Endothelial cell of umbilical vein (primary cell): Measurements from ENCODE around the gene SPRN.

Experiments used
- EZH2 ChIP-seq: IDR thresholded peaks from 2 replicates; pipeline ENCODE4 v1.6.1; 2012; ENCODE audit warnings: borderline replicate concordance, low read depth, mild to moderate bottlenecking, moderate library complexity, low read length, inconsistent platforms; ENCODE audit not compliant: severe bottlenecking
- FOS ChIP-seq: IDR thresholded peaks from 2 replicates; pipeline ENCODE4 v1.6.1; 2011; ENCODE audit warnings: mild to moderate bottlenecking, low read length, moderate library complexity, borderline replicate concordance; ENCODE audit not compliant: insufficient read depth
- GATA2 ChIP-seq: IDR thresholded peaks from 2 replicates; pipeline ENCODE4 v1.7.0; 2011; ENCODE audit warnings: low read depth, mild to moderate bottlenecking, moderate library complexity, mixed read lengths, low read length; ENCODE audit not compliant: insufficient read length, insufficient read depth
- MAX ChIP-seq: IDR thresholded peaks from 2 replicates; pipeline ENCODE4 v1.6.1; 2011; ENCODE audit not compliant: insufficient read depth, insufficient read length
- TF ChIP-seq, protein P1 (sequence below), 2 donors: IDR thresholded peaks; 1 replicate in 1 of 2; 2 replicates in 1 of 2; pipeline ENCODE4 v1.5.1; 2011; ENCODE audit warnings: low read length in 2 of 2, mild to moderate bottlenecking in 2 of 2, moderate library complexity in 2 of 2, control low read depth in 1 of 2, inconsistent platforms in 1 of 2, low read depth in 1 of 2; ENCODE audit not compliant: insufficient read depth in 1 of 2; ENCODE audit errors: extremely low read depth in 1 of 2

- TF ChIP-seq, protein P1, sequence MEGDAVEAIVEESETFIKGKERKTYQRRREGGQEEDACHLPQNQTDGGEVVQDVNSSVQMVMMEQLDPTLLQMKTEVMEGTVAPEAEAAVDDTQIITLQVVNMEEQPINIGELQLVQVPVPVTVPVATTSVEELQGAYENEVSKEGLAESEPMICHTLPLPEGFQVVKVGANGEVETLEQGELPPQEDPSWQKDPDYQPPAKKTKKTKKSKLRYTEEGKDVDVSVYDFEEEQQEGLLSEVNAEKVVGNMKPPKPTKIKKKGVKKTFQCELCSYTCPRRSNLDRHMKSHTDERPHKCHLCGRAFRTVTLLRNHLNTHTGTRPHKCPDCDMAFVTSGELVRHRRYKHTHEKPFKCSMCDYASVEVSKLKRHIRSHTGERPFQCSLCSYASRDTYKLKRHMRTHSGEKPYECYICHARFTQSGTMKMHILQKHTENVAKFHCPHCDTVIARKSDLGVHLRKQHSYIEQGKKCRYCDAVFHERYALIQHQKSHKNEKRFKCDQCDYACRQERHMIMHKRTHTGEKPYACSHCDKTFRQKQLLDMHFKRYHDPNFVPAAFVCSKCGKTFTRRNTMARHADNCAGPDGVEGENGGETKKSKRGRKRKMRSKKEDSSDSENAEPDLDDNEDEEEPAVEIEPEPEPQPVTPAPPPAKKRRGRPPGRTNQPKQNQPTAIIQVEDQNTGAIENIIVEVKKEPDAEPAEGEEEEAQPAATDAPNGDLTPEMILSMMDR (IDR thresholded peaks at IDR 0.05; ENCODE audit: extremely low read depth in 1 of 2, insufficient read depth in 1 of 2, low read depth in 1 of 2, low read length in 2 of 2): no peak
- TF ChIP-seq EZH2 (no peak), FOS (no peak), GATA2 (no peak), MAX (no peak)
Measured at GRCh38 chr10:133372507-133372906, 51.9 kb downstream of the SPRN start.
